ENCODE results near the gene EFHC1. TPM values are rescaled to one million over a fixed set of nuclear protein-coding genes. Genes with fewer than 3 reads are reported as not detected.

Gene EFHC1
- total and polyA plus RNA-seq, 2 of the 13 experiments (the other 11 are each of a cell fraction or from before 2014, with no cell fraction given) = 23.4 to 29.5 TPM

- no peaks in the 10 kb centered on the region for H3K27me3 ChIP-seq (ENCODE audit: control insufficient read depth in 1 of 2, insufficient read depth in 2 of 2, low read length in 2 of 2)
- H3K4me2 ChIP-seq (ENCODE audit: low read depth, low read length) = no peak overlapping the region
- in situ Hi-C loops (cut with HindIII; ENCODE audit: extremely low pct_ligation_motif_present, low pct_unique_long_range_greater_than_20kb) = no loop called here
- H3K9ac ChIP-seq (ENCODE audit: insufficient read depth, low read depth, low read length) = no peak overlapping the region
- CTCF ChIA-PET (ENCODE audit: low intra/inter-chr PET ratio, low total read pairs) = no interaction called here
- H3K27ac ChIP-seq (ENCODE audit: extremely low read length, insufficient read depth, low read length) = no peak overlapping the region
- 100% methylated on average over 1 of the region's 1 CpG for WGBS (ENCODE audit: low lambda C conversion rate)
- H2AFZ ChIP-seq (ENCODE audit: low read length) = no peak overlapping the region
- TF ChIP-seq POLR2A (IDR thresholded peaks at IDR 0.05; ENCODE audit: insufficient read depth in 1 of 2, low read depth in 2 of 2, low read length in 2 of 2) (0 out of 4 replicates have a peak, but pooled peaks of 1 of the 2 experiments have one; percentile 15), SAFB2 (CRISPR knock-in tag; IDR thresholded peaks at IDR 0.05; ENCODE audit: borderline replicate concordance, low read depth) (0 out of 2 replicates have a peak, but pooled peaks have one; percentile 7), PHB2 (IDR thresholded peaks at IDR 0.05; ENCODE audit: partially characterized antibody) (no peak), AGO1 (IDR thresholded peaks at IDR 0.05; ENCODE audit: low read depth, low read length, poor library complexity, severe bottlenecking) (no peak)
- peaks cover 5 to 24% of the 10 kb centered on the region in 2 experiments for H3K36me3 ChIP-seq (replicated peaks in 1 of 2; ENCODE audit: control insufficient read depth in 1 of 2, insufficient read depth in 2 of 2, low read length in 2 of 2)
- no peaks in the 10 kb centered on the region for H4K20me1 ChIP-seq (ENCODE audit: insufficient read depth, low read length)
- intact Hi-C loops (cut with micrococcal nuclease; ENCODE audit: unreplicated experiment) = no loop called here
- no peak overlapping the region for H3K4me3 ChIP-seq (replicated peaks in 1 of 3; ENCODE audit: insufficient read depth in 1 of 3, low read depth in 2 of 3, low read length in 3 of 3)
- no TSS peak for BruUV-seq (replicated peaks)
- H3K79me2 ChIP-seq (ENCODE audit: insufficient read depth, low read length) = no peaks in the 10 kb centered on the region
- no peaks in the 10 kb centered on the region for H3K9me3 ChIP-seq (ENCODE audit: low read length)
- 0 out of 3 replicates have a peak, but pooled peaks have one; percentile 2 for ATAC-seq
- no peak for FAIRE-seq
- POLR2A ChIA-PET = interaction anchor here (1.2 to 1.9 kb wide), 3 partner anchors 46 to 99 kb away, joined by 3 to 6 read pairs (median 4); no protein-coding TSS in a partner anchor
- H3K4me1 ChIP-seq (ENCODE audit: insufficient read depth, low read length) = peaks cover 29% of the 10 kb centered on the region
- DNase-seq (ENCODE audit: low spot score) = no peak
These were observed 78.9 kb downstream of the EFHC1 start for GRCh38 chr6:52499026-52499425.

DNA sequence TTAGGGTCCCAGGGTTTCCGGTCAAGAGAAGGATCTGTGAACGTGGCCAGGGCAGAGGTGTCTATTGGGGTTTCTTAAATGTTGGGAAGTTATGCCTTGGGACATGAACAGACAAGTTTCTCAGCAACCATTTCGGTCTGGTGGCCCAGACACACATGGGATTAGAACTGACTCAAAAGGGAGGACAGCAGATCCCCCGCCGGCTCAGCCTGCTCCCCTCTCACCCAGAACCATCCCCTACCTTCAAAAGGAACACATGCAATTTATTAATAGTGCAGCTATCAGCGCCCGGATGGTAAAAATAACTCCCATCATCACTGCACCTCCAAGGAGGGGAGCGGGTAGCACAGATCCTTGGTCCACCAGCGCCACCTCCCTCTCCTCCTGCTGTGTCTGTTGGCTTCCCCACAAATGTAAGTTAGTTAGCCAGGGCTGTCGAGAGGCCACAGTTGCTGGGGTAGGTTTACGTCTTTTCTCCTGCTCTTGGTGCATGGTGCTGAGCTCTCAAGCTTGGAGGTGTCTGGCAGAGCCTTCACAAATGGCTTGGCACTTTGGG is 79.6 kb downstream of the EFHC1 start:
- WGBS (ENCODE audit: low lambda C conversion rate) = 98% methylated on average over 11 of the region's 11 CpGs
- no peaks in the 10 kb centered on the region for H3K9me3 ChIP-seq (ENCODE audit: low read length)
- BruUV-seq (replicated peaks) = no TSS peak
- H3K36me3 ChIP-seq (replicated peaks in 1 of 2; ENCODE audit: control insufficient read depth in 1 of 2, insufficient read depth in 2 of 2, low read length in 2 of 2) = peaks cover 10 to 31% of the 10 kb centered on the region in 2 experiments
- no peak overlapping the region for H2AFZ ChIP-seq (ENCODE audit: low read length)
- H3K4me2 ChIP-seq (ENCODE audit: low read depth, low read length) = no peak overlapping the region
- DNase-seq (ENCODE audit: low spot score) (no peak), FAIRE-seq (no peak), ATAC-seq (peak; percentile 1; the same call in 1 of the 3 replicates)
- H3K27me3 ChIP-seq (ENCODE audit: control insufficient read depth in 1 of 2, insufficient read depth in 2 of 2, low read length in 2 of 2) = no peaks in the 10 kb centered on the region
- H4K20me1 ChIP-seq (ENCODE audit: insufficient read depth, low read length) = no peaks in the 10 kb centered on the region
- in situ Hi-C loops (cut with HindIII; ENCODE audit: extremely low pct_ligation_motif_present, low pct_unique_long_range_greater_than_20kb) (no loop called here), intact Hi-C loops (cut with micrococcal nuclease; ENCODE audit: unreplicated experiment) (loop anchor here (5.0 kb wide), 2 partner anchors 73 to 77 kb away; partner anchors contain the start of gene EFHC1)
- no peak overlapping the region for H3K9ac ChIP-seq (ENCODE audit: insufficient read depth, low read depth, low read length)
- no peak for TF ChIP-seq DMAP1 (CRISPR knock-in tag; IDR thresholded peaks at IDR 0.05)
- no peak for TF ChIP-seq ZNF292 (CRISPR knock-in tag; IDR thresholded peaks at IDR 0.05; ENCODE audit: borderline replicate concordance, low read depth)
- TF ChIP-seq, protein P1, sequence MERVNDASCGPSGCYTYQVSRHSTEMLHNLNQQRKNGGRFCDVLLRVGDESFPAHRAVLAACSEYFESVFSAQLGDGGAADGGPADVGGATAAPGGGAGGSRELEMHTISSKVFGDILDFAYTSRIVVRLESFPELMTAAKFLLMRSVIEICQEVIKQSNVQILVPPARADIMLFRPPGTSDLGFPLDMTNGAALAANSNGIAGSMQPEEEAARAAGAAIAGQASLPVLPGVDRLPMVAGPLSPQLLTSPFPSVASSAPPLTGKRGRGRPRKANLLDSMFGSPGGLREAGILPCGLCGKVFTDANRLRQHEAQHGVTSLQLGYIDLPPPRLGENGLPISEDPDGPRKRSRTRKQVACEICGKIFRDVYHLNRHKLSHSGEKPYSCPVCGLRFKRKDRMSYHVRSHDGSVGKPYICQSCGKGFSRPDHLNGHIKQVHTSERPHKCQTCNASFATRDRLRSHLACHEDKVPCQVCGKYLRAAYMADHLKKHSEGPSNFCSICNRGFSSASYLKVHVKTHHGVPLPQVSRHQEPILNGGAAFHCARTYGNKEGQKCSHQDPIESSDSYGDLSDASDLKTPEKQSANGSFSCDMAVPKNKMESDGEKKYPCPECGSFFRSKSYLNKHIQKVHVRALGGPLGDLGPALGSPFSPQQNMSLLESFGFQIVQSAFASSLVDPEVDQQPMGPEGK (CRISPR knock-in tag; IDR thresholded peaks at IDR 0.05) = no peak
- TF ChIP-seq SALL1 (CRISPR knock-in tag; IDR thresholded peaks at IDR 0.05) = 0 out of 2 replicates have a peak, but pooled peaks have one; percentile 12
- TF ChIP-seq CTCF (CRISPR knock-in tag; IDR thresholded peaks at IDR 0.05) = peak; percentile 12; the same call in 1 of the 2 replicates
- no peak for TF ChIP-seq ZNF768 (CRISPR knock-in tag; IDR thresholded peaks at IDR 0.05)
- no peak for TF ChIP-seq PBX2 (CRISPR knock-in tag; IDR thresholded peaks at IDR 0.05)
- H3K4me3 ChIP-seq (replicated peaks in 1 of 3; ENCODE audit: insufficient read depth in 1 of 3, low read depth in 2 of 3, low read length in 3 of 3) = no peak overlapping the region
- ChIA-PET POLR2A (interaction anchor here (1.3 to 1.9 kb wide), 2 partner anchors 89 to 98 kb away, joined by 3 to 6 read pairs; no protein-coding TSS in a partner anchor), CTCF (ENCODE audit: low intra/inter-chr PET ratio, low total read pairs) (no interaction called here)
- H3K79me2 ChIP-seq (ENCODE audit: insufficient read depth, low read length) = no peaks in the 10 kb centered on the region
- no peak overlapping the region for H3K27ac ChIP-seq (ENCODE audit: extremely low read length, insufficient read depth, low read length)
- H3K4me1 ChIP-seq (ENCODE audit: insufficient read depth, low read length) = peaks cover 23% of the 10 kb centered on the region
